Fibroblast of lung (primary cell): ENCODE results near the gene COG5. TPM values are rescaled to one million over a fixed set of nuclear protein-coding genes. Genes with fewer than 3 reads are reported as not detected.

Source experiments
- DNase-seq, 2 donors: peaks; one replicate each; pipeline versions ENCODE4 v3.0.0 to v3.0.0-alpha.2; 2010; ENCODE audit warnings: low read depth in 2 of 2
- H2AFZ ChIP-seq: 2 replicates; pipeline ENCODE4 v1.5.1; 2012; ENCODE audit warnings: low read length, control low read depth, inconsistent platforms
- H3K27ac ChIP-seq: 2 replicates; pipeline ENCODE4 v1.5.1; 2011; ENCODE audit warnings: low read length, control low read depth; ENCODE audit not compliant: insufficient read depth
- H3K27me3 ChIP-seq: 2 replicates; pipeline ENCODE4 v1.5.1; 2011; ENCODE audit warnings: mild to moderate bottlenecking, low read length; ENCODE audit not compliant: control insufficient read depth, insufficient read depth
- H3K36me3 ChIP-seq: 2 replicates; pipeline ENCODE4 v1.5.1; 2011; ENCODE audit warnings: low read length; ENCODE audit not compliant: control insufficient read depth, insufficient read depth
- H3K4me1 ChIP-seq: 2 replicates; pipeline ENCODE4 v1.5.1; 2011; ENCODE audit warnings: low read length; ENCODE audit not compliant: control insufficient read depth, insufficient read depth; ENCODE audit errors: extremely low read depth
- H3K4me2 ChIP-seq: 2 replicates; pipeline ENCODE4 v1.5.1; 2011; ENCODE audit warnings: low read length, control low read depth; ENCODE audit not compliant: insufficient read depth; ENCODE audit errors: extremely low read depth
- H3K4me3 ChIP-seq, 4 experiments: fragments of 200-600 bp in 1 of 4; sonication (generic) in 1 of 4; replicated peaks in 1 of 4; 2 replicates each; pipeline ENCODE4 v1.5.1; 2011 to 2016; ENCODE audit warnings: low read length in 4 of 4, low read depth in 3 of 4, mild to moderate bottlenecking in 3 of 4, control low read depth in 2 of 4, inconsistent platforms in 1 of 4, mixed read lengths in 1 of 4; ENCODE audit not compliant: insufficient read depth in 1 of 4; ENCODE audit errors: control extremely low read depth in 1 of 4
- H3K79me2 ChIP-seq: 2 replicates; pipeline ENCODE4 v1.5.1; 2012; ENCODE audit warnings: mild to moderate bottlenecking, low read length, inconsistent platforms; ENCODE audit not compliant: control insufficient read depth, insufficient read depth
- H3K9ac ChIP-seq: 2 replicates; pipeline ENCODE4 v1.5.1; 2011; ENCODE audit warnings: mild to moderate bottlenecking, low read length, control low read depth; ENCODE audit not compliant: insufficient read depth
- H3K9me3 ChIP-seq: 2 replicates; pipeline ENCODE4 v1.5.1; 2012; ENCODE audit warnings: low read depth, low read length; ENCODE audit not compliant: control insufficient read depth, insufficient read depth
- H4K20me1 ChIP-seq: 2 replicates; pipeline ENCODE4 v1.5.1; 2011; ENCODE audit warnings: low read length; ENCODE audit not compliant: control insufficient read depth, insufficient read depth; ENCODE audit errors: extremely low read depth
- EZH2 ChIP-seq: IDR thresholded peaks from 2 replicates; pipeline ENCODE4 v1.5.1; 2012; ENCODE audit warnings: low read length, control low read depth, mild to moderate bottlenecking; ENCODE audit errors: missing control alignments
- polyA plus RNA-seq, 2 donors: library from polyadenylated mRNA; depleted of rRNA in 1 of 2; stranded (reverse) in 1 of 2; unstranded in 1 of 2; fragments of >200 nt; gene quantifications; 2 replicates each; pipeline ENCODE4 v1.2.1, GENCODE V29; 2011 to 2012; ENCODE audit warnings: missing spikeins in 1 of 2
- total RNA-seq: library from RNA; depleted of rRNA; stranded (reverse); fragments of >200 nt; gene quantifications from 2 replicates; pipeline ENCODE4 v1.2.1, GENCODE V29; 2014
- TF ChIP-seq, protein P1 (sequence below), 2 donors: IDR thresholded peaks in 1 of 2; conservative IDR thresholded peaks in 1 of 2; 1 replicate in 1 of 2; 2 replicates in 1 of 2; pipeline ENCODE4 v1.5.1; 2011 to 2012; ENCODE audit warnings: low read length in 2 of 2, control low read depth in 1 of 2, inconsistent platforms in 1 of 2, low read depth in 1 of 2, mild to moderate bottlenecking in 1 of 2

COG5 gene
- total and polyA plus RNA-seq, 2 donors (not counting 1 experiment from before 2014, with no cell fraction given) = 34.5 to 40.3 TPM

- no peak for TF ChIP-seq EZH2
- TF ChIP-seq, protein P1, sequence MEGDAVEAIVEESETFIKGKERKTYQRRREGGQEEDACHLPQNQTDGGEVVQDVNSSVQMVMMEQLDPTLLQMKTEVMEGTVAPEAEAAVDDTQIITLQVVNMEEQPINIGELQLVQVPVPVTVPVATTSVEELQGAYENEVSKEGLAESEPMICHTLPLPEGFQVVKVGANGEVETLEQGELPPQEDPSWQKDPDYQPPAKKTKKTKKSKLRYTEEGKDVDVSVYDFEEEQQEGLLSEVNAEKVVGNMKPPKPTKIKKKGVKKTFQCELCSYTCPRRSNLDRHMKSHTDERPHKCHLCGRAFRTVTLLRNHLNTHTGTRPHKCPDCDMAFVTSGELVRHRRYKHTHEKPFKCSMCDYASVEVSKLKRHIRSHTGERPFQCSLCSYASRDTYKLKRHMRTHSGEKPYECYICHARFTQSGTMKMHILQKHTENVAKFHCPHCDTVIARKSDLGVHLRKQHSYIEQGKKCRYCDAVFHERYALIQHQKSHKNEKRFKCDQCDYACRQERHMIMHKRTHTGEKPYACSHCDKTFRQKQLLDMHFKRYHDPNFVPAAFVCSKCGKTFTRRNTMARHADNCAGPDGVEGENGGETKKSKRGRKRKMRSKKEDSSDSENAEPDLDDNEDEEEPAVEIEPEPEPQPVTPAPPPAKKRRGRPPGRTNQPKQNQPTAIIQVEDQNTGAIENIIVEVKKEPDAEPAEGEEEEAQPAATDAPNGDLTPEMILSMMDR (conservative IDR thresholded peaks at IDR 0.05 in 1 of 2, IDR thresholded peaks at IDR 0.05 in 1 of 2; ENCODE audit: low read depth in 1 of 2, low read length in 2 of 2) = no peak
- H3K27ac ChIP-seq = no peak overlapping the region
- H3K79me2 ChIP-seq = no peaks in the 10 kb centered on the region
- H3K4me3 ChIP-seq = no peak overlapping the region
- no peaks in the 10 kb centered on the region for H3K36me3 ChIP-seq
- H3K27me3 ChIP-seq = no peaks in the 10 kb centered on the region
- H2AFZ ChIP-seq = no peak overlapping the region
- H4K20me1 ChIP-seq = no peaks in the 10 kb centered on the region
- no peaks in the 10 kb centered on the region for H3K9me3 ChIP-seq
- no peaks in the 10 kb centered on the region for H3K4me1 ChIP-seq
- no peak overlapping the region for H3K4me2 ChIP-seq
- no peak overlapping the region for H3K9ac ChIP-seq
- DNase-seq = no peak
Observed at GRCh38 chr7:107208563-107208962, 355.2 kb downstream of the COG5 start.

DNA sequence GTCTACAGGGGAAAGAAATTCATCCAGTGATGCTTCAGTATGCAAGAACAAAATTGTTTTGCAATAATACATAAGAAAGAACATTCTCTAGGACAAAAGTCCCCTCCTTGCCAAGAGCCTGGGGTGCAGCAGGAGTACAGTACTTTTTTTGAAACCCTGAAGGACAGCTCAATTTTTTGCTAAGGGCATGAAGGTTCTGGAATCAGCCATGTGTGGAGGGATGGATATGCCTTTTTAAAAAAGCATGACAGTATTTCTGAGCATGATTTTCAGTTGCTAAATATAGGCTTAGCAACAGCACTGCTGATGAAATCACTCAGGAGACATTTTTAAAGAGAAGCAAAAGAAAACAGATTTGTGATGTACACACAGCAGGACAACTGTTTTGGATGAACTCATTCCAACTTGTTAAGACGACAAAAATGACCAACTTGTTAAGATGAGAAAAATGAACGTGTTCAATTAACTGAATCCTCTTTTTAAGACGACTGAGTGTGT lies 355.6 kb downstream of the COG5 start:
- DNase-seq = peak in 1 of 2 donors; percentile 23
- no peaks in the 10 kb centered on the region for H4K20me1 ChIP-seq
- no peak overlapping the region for H3K4me3 ChIP-seq
- H3K9ac ChIP-seq = no peak overlapping the region
- no peak overlapping the region for H3K27ac ChIP-seq
- H3K79me2 ChIP-seq = no peaks in the 10 kb centered on the region
- no peak overlapping the region for H2AFZ ChIP-seq
- no peak overlapping the region for H3K4me2 ChIP-seq
- H3K27me3 ChIP-seq = no peaks in the 10 kb centered on the region
- TF ChIP-seq, protein P1 (conservative IDR thresholded peaks at IDR 0.05 in 1 of 2, IDR thresholded peaks at IDR 0.05 in 1 of 2; ENCODE audit: low read depth in 1 of 2, low read length in 2 of 2) = no peak
- no peak for TF ChIP-seq EZH2
- no peaks in the 10 kb centered on the region for H3K9me3 ChIP-seq
- H3K4me1 ChIP-seq = no peaks in the 10 kb centered on the region
- no peaks in the 10 kb centered on the region for H3K36me3 ChIP-seq

- no peak overlapping the region for H3K4me3 ChIP-seq
- H3K36me3 ChIP-seq = no peaks in the 10 kb centered on the region
- H3K4me1 ChIP-seq = no peaks in the 10 kb centered on the region
- no peak overlapping the region for H3K4me2 ChIP-seq
- DNase-seq = no peak
- no peak overlapping the region for H3K9ac ChIP-seq
- TF ChIP-seq EZH2 = no peak
- TF ChIP-seq, protein P1 (conservative IDR thresholded peaks at IDR 0.05 in 1 of 2, IDR thresholded peaks at IDR 0.05 in 1 of 2; ENCODE audit: low read depth in 1 of 2, low read length in 2 of 2) = no peak
- H3K79me2 ChIP-seq = no peaks in the 10 kb centered on the region
- H2AFZ ChIP-seq = no peak overlapping the region
- no peaks in the 10 kb centered on the region for H3K27me3 ChIP-seq
- no peaks in the 10 kb centered on the region for H3K9me3 ChIP-seq
- H4K20me1 ChIP-seq = no peaks in the 10 kb centered on the region
- no peak overlapping the region for H3K27ac ChIP-seq
Observed at GRCh38 chr7:107207459-107207858, 356.3 kb downstream of the COG5 start.
